HG02973 (cell line): ENCODE results near the gene EMP3.

Experiments
- ATAC-seq: cut with Tn5 transposase; IDR thresholded peaks from one replicate; pipeline ENCODE4 v1.9.1; 2021; ENCODE audit warnings: moderate library complexity; ENCODE audit not compliant: unreplicated experiment

Gene EMP3

DNA sequence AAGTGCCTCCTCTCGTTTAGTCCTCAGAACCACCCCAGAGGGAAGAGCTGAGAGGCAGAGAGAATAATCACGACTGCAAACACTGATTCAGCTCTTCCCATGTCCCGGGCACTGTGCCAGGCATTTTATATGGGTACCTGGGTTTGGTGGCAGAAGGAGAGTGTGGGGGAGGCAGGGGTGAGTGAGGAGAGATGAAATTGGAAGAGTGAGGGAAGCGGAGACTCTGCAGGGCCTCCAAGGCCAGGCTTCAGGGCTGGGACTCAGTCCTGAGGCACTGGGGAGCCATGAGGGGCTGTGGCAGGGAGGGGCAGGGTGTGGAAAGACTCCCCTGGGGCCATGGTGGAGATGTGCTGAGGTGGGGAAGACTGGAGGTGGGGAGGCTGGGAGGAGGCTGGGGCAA, 47.6 kb downstream of the EMP3 start:
- no peak for ATAC-seq

GRCh38 chr19:48373567-48373966, 48.2 kb downstream of the EMP3 start:
- no peak for ATAC-seq

GRCh38 chr19:48378194-48378570, 52.8 kb downstream of the EMP3 start:
- no peak for ATAC-seq

DNA sequence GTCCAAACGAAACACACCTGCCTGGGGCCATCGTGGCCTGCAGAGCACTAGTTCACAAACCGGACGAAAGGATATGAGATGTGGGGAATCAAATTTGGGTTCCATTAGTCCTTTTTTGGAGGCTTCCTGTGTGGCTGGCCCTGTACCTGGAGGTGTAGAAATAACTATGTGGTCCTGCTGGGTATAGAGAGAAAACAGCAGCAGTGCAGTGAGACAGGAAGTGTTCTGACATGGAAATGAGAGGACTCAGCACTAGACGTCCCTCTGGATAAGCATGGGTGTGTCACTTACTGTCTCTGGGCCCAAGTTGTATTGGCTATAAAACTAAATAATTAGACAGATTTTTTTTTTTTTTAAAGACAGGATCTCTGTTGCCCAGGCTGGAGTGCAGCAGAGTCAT, 53.7 kb downstream of the EMP3 start:
- no peak for ATAC-seq
